Measurements from ENCODE around the gene OR2AG2.
"Not testable (repeated sequence)": the region's sequence is repeated elsewhere in the genome, so short reads cannot be mapped to it uniquely, and the experiment has no call there.

OR2AG2 gene

GRCh38 chr11:6771926-6772893 lies at the start of gene OR2AG2:
TSS of gene OR2AG2 (minus strand) at chr11:6771976. CDS start at chr11:6768957, 3,019 bp downstream.
- TF ChIP-seq CTCF (IDR thresholded peaks at IDR 0.05; ENCODE audit: low read depth, low read length) = no peak
- in situ Hi-C loops (cut with HindIII; ENCODE audit: low sequenced_read_pairs) = no loop called here
- DNase-seq (ENCODE audit: low read depth, low spot score) = no peak
- H3K4me3 ChIP-seq (ENCODE audit: low read depth, low read length) = no peak within 1 kb of the TSS

GRCh38 chr11:6818967-6819366 lies 47.2 kb upstream of the OR2AG2 start:
- TF ChIP-seq CTCF (IDR thresholded peaks at IDR 0.05; ENCODE audit: low read depth, low read length) = no peak
- H3K4me3 ChIP-seq (ENCODE audit: low read depth, low read length) = no peak overlapping the region
- DNase-seq (ENCODE audit: low read depth, low spot score) = no peak
- in situ Hi-C loops (cut with HindIII; ENCODE audit: low sequenced_read_pairs) = no loop called here

GRCh38 chr11:6817694-6818093 lies 45.9 kb upstream of the OR2AG2 start:
- in situ Hi-C loops (cut with HindIII; ENCODE audit: low sequenced_read_pairs) = no loop called here
- DNase-seq (ENCODE audit: low read depth, low spot score) = no peak
- TF ChIP-seq CTCF (IDR thresholded peaks at IDR 0.05; ENCODE audit: low read depth, low read length) = no peak
- H3K4me3 ChIP-seq (ENCODE audit: low read depth, low read length) = no peak overlapping the region

- TF ChIP-seq CTCF (IDR thresholded peaks at IDR 0.05; ENCODE audit: low read depth, low read length) = no peak
- DNase-seq (ENCODE audit: low read depth, low spot score) = no peak
- in situ Hi-C loops (cut with HindIII; ENCODE audit: low sequenced_read_pairs) = no loop called here
- H3K4me3 ChIP-seq (ENCODE audit: low read depth, low read length) = no peak overlapping the region
Measured at GRCh38 chr11:6813656-6814055, 41.9 kb upstream of the OR2AG2 start.

- H3K4me3 ChIP-seq (ENCODE audit: low read depth, low read length) = no peak overlapping the region
- in situ Hi-C loops (cut with HindIII; ENCODE audit: low sequenced_read_pairs) = no loop called here
- peak; percentile 92 for TF ChIP-seq CTCF (IDR thresholded peaks at IDR 0.05; ENCODE audit: low read depth, low read length)
- DNase-seq (ENCODE audit: low read depth, low spot score) = peak; percentile 35
Measured at GRCh38 chr11:6812390-6813005, 40.7 kb upstream of the OR2AG2 start.

GRCh38 chr11:6801075-6801474 lies 29.3 kb upstream of the OR2AG2 start:
- in situ Hi-C loops (cut with HindIII; ENCODE audit: low sequenced_read_pairs); DNase-seq (ENCODE audit: low read depth, low spot score); H3K4me3 ChIP-seq (ENCODE audit: low read depth, low read length): not testable (repeated sequence)

- no peak within 1 kb of the TSS for H3K4me3 ChIP-seq (ENCODE audit: low read depth, low read length)
- in situ Hi-C loops (cut with HindIII; ENCODE audit: low sequenced_read_pairs) = no loop called here
- no peak for TF ChIP-seq CTCF (IDR thresholded peaks at IDR 0.05; ENCODE audit: low read depth, low read length)
- DNase-seq (ENCODE audit: low read depth, low spot score) = no peak
Measured at GRCh38 chr11:6799402-6799801, 27.6 kb upstream of the OR2AG2 start, which contains the start of gene OR6A2. TSS of gene OR6A2 (minus strand) at chr11:6799689. CDS start at chr11:6795708, 3,981 bp downstream.

All from astrocyte of the spinal cord (primary cell).